Measurements from ENCODE around the gene HCRTR1.

Gene HCRTR1

GRCh38 chr1:31666263-31666963, 48.9 kb downstream of the HCRTR1 start:
- DNase-seq (ENCODE audit: extremely low read depth, low read depth) = peak; percentile 7
- TF ChIP-seq CTCF (IDR thresholded peaks at IDR 0.05; ENCODE audit: low read depth, low read length) = no peak

- no peak for TF ChIP-seq CTCF (IDR thresholded peaks at IDR 0.05; ENCODE audit: low read depth, low read length)
These were observed 49.7 kb downstream of the HCRTR1 start for GRCh38 chr1:31667065-31667785.

GRCh38 chr1:31668303-31668883, 50.9 kb downstream of the HCRTR1 start:
- TF ChIP-seq CTCF (IDR thresholded peaks at IDR 0.05; ENCODE audit: low read depth, low read length) = no peak
- no peak for DNase-seq (ENCODE audit: extremely low read depth, low read depth)

More at GRCh38 chr1:31667065-31667785, 49.7 kb downstream of the HCRTR1 start:
- no peak for DNase-seq (ENCODE audit: extremely low read depth, low read depth)

- DNase-seq (ENCODE audit: extremely low read depth, low read depth) = no peak
- TF ChIP-seq CTCF (IDR thresholded peaks at IDR 0.05; ENCODE audit: low read depth, low read length) = no peak
These were observed 51.9 kb downstream of the HCRTR1 start for GRCh38 chr1:31669433-31669785.

- TF ChIP-seq CTCF (IDR thresholded peaks at IDR 0.05; ENCODE audit: low read depth, low read length) = no peak; the same call in 1 of the 2 replicates
- DNase-seq (ENCODE audit: extremely low read depth, low read depth) = no peak
These were observed 52.5 kb downstream of the HCRTR1 start for GRCh38 chr1:31669786-31670592.

GRCh38 chr1:31670593-31670964, 53.1 kb downstream of the HCRTR1 start:
- TF ChIP-seq CTCF (IDR thresholded peaks at IDR 0.05; ENCODE audit: low read depth, low read length) = no peak

More at GRCh38 chr1:31670593-31670964, 53.1 kb downstream of the HCRTR1 start:
- no peak for DNase-seq (ENCODE audit: extremely low read depth, low read depth)
